Measurements from ENCODE around the gene MSI2. TPM values are rescaled to one million over a fixed set of nuclear protein-coding genes. Genes with fewer than 3 reads are reported as not detected.

The MSI2 gene
- total RNA-seq, 1 donor from 2014 or later, result 33.8 TPM

DNA sequence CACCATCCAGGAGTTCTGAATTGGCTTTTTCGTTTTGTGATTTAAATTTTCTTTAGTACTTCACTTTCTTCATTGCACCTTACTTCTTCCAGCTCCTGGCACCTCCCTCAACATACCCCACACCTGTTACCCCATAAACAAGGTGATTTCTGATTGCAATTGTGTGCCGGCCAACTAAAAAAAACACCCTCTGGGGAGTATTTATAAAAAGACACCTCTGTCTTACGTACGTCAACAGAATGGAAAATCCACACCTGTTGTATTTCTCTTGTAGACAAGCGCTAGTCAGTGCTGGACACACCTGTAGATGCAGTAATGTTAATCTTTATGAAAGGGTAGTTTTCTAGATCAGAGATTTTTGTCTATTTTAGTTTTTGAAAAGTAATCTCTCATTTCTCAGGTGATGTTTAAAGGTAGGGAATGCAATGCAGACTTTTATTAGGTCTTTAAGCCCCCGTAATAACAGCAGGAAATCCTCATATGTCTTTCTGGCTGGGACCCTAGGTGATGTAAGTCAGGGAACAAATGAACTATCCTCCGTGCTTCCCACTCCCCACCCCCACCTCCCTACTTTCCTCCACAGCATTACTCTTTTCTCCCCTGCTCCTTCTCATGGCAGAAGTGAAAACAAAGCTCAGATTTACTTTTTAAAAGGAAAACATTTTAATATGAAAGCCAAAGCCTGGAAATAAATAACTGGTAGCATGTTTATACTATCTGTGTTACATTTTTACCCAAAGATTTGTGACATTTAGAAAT, 4.2 kb downstream of the MSI2 start:
- H3K4me3 ChIP-seq (ENCODE audit: low read depth, low read length), result no peak overlapping the region
- DNase-seq (ENCODE audit: low read depth), result no peak
- TF ChIP-seq, protein P1, sequence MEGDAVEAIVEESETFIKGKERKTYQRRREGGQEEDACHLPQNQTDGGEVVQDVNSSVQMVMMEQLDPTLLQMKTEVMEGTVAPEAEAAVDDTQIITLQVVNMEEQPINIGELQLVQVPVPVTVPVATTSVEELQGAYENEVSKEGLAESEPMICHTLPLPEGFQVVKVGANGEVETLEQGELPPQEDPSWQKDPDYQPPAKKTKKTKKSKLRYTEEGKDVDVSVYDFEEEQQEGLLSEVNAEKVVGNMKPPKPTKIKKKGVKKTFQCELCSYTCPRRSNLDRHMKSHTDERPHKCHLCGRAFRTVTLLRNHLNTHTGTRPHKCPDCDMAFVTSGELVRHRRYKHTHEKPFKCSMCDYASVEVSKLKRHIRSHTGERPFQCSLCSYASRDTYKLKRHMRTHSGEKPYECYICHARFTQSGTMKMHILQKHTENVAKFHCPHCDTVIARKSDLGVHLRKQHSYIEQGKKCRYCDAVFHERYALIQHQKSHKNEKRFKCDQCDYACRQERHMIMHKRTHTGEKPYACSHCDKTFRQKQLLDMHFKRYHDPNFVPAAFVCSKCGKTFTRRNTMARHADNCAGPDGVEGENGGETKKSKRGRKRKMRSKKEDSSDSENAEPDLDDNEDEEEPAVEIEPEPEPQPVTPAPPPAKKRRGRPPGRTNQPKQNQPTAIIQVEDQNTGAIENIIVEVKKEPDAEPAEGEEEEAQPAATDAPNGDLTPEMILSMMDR (IDR thresholded peaks at IDR 0.05; ENCODE audit: insufficient read depth, low read length, poor library complexity, severe bottlenecking), result no peak
- H3K36me3 ChIP-seq (ENCODE audit: control insufficient read depth, insufficient read depth, low read length), result peaks cover 2% of the 10 kb centered on the region
- no peaks in the 10 kb centered on the region for H3K27me3 ChIP-seq (ENCODE audit: control insufficient read depth, insufficient read depth, low read length)

DNA sequence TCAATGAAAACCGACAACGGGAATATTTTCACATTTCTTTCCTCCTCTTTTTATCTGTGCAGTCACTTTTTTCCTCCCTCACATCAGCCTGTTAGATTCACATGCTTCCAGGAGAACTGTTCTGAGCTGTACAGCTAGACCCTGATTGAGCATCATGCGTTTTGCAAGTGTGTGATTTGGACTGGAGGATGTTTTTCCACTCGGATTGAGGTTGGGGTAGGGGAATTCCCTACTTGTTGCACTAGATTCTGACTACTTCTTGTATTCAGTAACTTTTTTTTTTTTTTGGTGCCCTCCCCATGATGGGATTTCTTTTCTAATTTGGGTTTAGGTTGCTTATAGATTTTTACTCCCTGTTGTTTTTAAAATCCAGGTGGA, 4.8 kb downstream of the MSI2 start:
- peaks cover 2% of the 10 kb centered on the region for H3K36me3 ChIP-seq (ENCODE audit: control insufficient read depth, insufficient read depth, low read length)
- no peak overlapping the region for H3K4me3 ChIP-seq (ENCODE audit: low read depth, low read length)
- H3K27me3 ChIP-seq (ENCODE audit: control insufficient read depth, insufficient read depth, low read length), result no peaks in the 10 kb centered on the region
- TF ChIP-seq, protein P1 (IDR thresholded peaks at IDR 0.05; ENCODE audit: insufficient read depth, low read length, poor library complexity, severe bottlenecking), result no peak
- DNase-seq (ENCODE audit: low read depth), result no peak

DNA sequence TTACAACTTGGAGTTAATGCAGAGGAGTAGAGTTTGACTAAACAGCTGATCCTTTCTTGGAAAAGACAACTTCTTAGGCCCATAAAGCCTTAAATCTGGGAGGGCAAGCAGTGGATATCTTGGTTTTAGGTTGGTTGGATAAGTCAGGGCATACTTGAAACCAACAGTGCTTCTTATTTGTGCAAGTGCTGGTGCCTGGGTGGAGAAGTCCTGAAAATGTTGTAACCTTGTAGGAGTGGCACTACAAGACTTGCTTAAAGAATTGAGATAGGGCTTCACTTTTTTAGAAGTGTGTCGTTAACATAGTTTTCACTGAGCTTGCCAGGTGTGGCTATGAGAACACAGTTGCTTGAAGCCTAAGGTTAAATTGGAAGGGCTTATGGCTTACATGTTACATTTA, 6.2 kb downstream of the MSI2 start:
- DNase-seq (ENCODE audit: low read depth), result no peak
- TF ChIP-seq, protein P1 (IDR thresholded peaks at IDR 0.05; ENCODE audit: insufficient read depth, low read length, poor library complexity, severe bottlenecking), result no peak
- Histone ChIP-seq H3K4me3 (ENCODE audit: low read depth, low read length) (no peak overlapping the region), H3K27me3 (ENCODE audit: control insufficient read depth, insufficient read depth, low read length) (no peaks in the 10 kb centered on the region), H3K36me3 (ENCODE audit: control insufficient read depth, insufficient read depth, low read length) (peaks cover 5% of the 10 kb centered on the region)

DNA sequence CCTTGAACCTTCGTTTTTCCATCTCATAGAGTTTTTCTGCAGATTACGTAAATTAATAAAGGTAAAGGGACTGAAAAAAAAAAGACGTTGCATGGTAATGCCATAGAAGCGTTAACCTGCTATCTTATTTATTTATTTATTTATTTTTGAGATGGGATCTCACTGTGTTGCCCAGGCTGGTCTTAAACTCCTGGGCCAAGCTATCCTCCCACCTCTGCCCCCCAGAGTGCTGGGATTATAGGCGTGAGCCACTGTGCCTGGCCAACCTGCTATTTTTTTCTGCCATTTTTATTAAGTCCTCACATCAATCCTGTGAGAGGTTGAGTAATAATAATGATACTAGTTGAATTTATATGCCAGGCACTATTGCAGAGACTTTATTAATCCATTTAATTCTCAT, 7.9 kb downstream of the MSI2 start:
- DNase-seq (ENCODE audit: low read depth), result no peak
- TF ChIP-seq, protein P1 (IDR thresholded peaks at IDR 0.05; ENCODE audit: insufficient read depth, low read length, poor library complexity, severe bottlenecking), result no peak
- Histone ChIP-seq H3K27me3 (ENCODE audit: control insufficient read depth, insufficient read depth, low read length) (no peaks in the 10 kb centered on the region), H3K36me3 (ENCODE audit: control insufficient read depth, insufficient read depth, low read length) (peaks cover 5% of the 10 kb centered on the region), H3K4me3 (ENCODE audit: low read depth, low read length) (no peak overlapping the region)

DNA sequence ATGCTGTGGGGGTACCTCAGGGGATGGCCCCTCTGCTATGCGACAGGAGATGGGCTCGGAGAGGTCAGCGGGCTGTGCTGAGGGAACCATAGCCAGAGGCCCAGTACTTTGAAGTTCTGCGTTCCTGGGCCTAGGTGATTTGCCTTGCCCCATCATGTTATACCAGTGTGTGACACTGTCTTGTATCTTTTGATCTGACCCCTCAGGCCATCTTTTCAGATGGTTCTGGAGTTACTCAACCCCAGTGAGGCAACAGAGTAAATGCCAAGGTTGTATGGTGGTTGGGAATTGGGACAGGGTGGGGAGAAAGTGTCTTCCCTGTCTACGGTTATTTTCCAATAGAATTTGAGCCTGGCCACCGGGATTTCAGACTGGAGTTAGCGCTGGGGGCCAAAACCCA, 8.5 kb downstream of the MSI2 start:
- no peak for DNase-seq (ENCODE audit: low read depth)
- Histone ChIP-seq H3K27me3 (ENCODE audit: control insufficient read depth, insufficient read depth, low read length) (no peaks in the 10 kb centered on the region), H3K36me3 (ENCODE audit: control insufficient read depth, insufficient read depth, low read length) (peaks cover 5% of the 10 kb centered on the region)

More for the DNA sequence above, 8.5 kb downstream of the MSI2 start:
- TF ChIP-seq, protein P1 (IDR thresholded peaks at IDR 0.05; ENCODE audit: insufficient read depth, low read length, poor library complexity, severe bottlenecking), result no peak
- H3K4me3 ChIP-seq (ENCODE audit: low read depth, low read length), result no peak overlapping the region
